ENCODE data around the gene SLC25A51. TPM values are rescaled to one million over a fixed set of nuclear protein-coding genes. Genes with fewer than 3 reads are reported as not detected.

SLC25A51 gene
- total RNA-seq, 1 donor from 2014 or later, result 39.6 TPM

GRCh38 chr9:37949576-37949975, 45.6 kb upstream of the SLC25A51 start:
- no peak overlapping the region for H3K27ac Mint-ChIP-seq (ENCODE audit: unreplicated experiment)
- Histone ChIP-seq H3K27ac (ENCODE audit: low read depth, low read length) (no peak overlapping the region), H3K27me3 (ENCODE audit: insufficient read depth, low read length) (no peaks in the 10 kb centered on the region), H2AFZ (ENCODE audit: low read depth, low read length) (no peak overlapping the region), H4K20me1 (ENCODE audit: insufficient read depth, low read length) (no peaks in the 10 kb centered on the region), H3K4me3 (ENCODE audit: insufficient read depth, low read depth, low read length) (no peak overlapping the region), H3K9ac (ENCODE audit: low read length) (no peak overlapping the region), H3K4me2 (ENCODE audit: low read length) (no peak overlapping the region), H3K36me3 (ENCODE audit: insufficient read depth, low read length) (peaks cover 12% of the 10 kb centered on the region), H3K79me2 (ENCODE audit: insufficient read depth, low read length) (peaks cover 16% of the 10 kb centered on the region), H3K9me3 (ENCODE audit: insufficient read depth, low read depth, low read length) (no peaks in the 10 kb centered on the region), H3K4me1 (ENCODE audit: insufficient read depth, low read length) (peaks cover 48% of the 10 kb centered on the region)
- no peak overlapping the region for H3K4me3 Mint-ChIP-seq (ENCODE audit: unreplicated experiment)
- FAIRE-seq, result no peak
- no peak for TF ChIP-seq EZH2 (IDR thresholded peaks at IDR 0.05; ENCODE audit: insufficient read depth, low read length)
- no peak for TF ChIP-seq CTCF (IDR thresholded peaks at IDR 0.05; ENCODE audit: insufficient read depth, low read depth, low read length)
- DNase-seq (ENCODE audit: low read depth), result no peak
- H3K9me3 Mint-ChIP-seq (ENCODE audit: unreplicated experiment), result no peaks in the 10 kb centered on the region
- peaks cover 50% of the 10 kb centered on the region for H3K36me3 Mint-ChIP-seq (ENCODE audit: low read depth, unreplicated experiment)
- H3K4me1 Mint-ChIP-seq (ENCODE audit: low read depth, unreplicated experiment), result peaks cover 82% of the 10 kb centered on the region
- H3K27me3 Mint-ChIP-seq (ENCODE audit: low read depth, unreplicated experiment), result no peaks in the 10 kb centered on the region

- TF ChIP-seq EZH2 (IDR thresholded peaks at IDR 0.05; ENCODE audit: insufficient read depth, low read length) (no peak), CTCF (IDR thresholded peaks at IDR 0.05; ENCODE audit: insufficient read depth, low read depth, low read length) (no peak)
Measured at GRCh38 chr9:37948417-37948980, 44.6 kb upstream of the SLC25A51 start.

GRCh38 chr9:37947977-37948376, 44.0 kb upstream of the SLC25A51 start:
- Mint-ChIP-seq H3K27ac (ENCODE audit: unreplicated experiment) (peak overlapping the region; percentile 58), H3K4me3 (ENCODE audit: unreplicated experiment) (peak overlapping the region; percentile 40), H3K27me3 (ENCODE audit: low read depth, unreplicated experiment) (no peaks in the 10 kb centered on the region), H3K9me3 (ENCODE audit: unreplicated experiment) (no peaks in the 10 kb centered on the region), H3K4me1 (ENCODE audit: low read depth, unreplicated experiment) (peaks cover 78% of the 10 kb centered on the region), H3K36me3 (ENCODE audit: low read depth, unreplicated experiment) (peaks cover 47% of the 10 kb centered on the region)
- no peaks in the 10 kb centered on the region for H3K27me3 ChIP-seq (ENCODE audit: insufficient read depth, low read length)
- H3K79me2 ChIP-seq (ENCODE audit: insufficient read depth, low read length), result peaks cover 11% of the 10 kb centered on the region
- H2AFZ ChIP-seq (ENCODE audit: low read depth, low read length), result no peak overlapping the region
- H3K4me2 ChIP-seq (ENCODE audit: low read length), result no peak overlapping the region
- no peaks in the 10 kb centered on the region for H3K9me3 ChIP-seq (ENCODE audit: insufficient read depth, low read depth, low read length)
- no peak for TF ChIP-seq EZH2 (IDR thresholded peaks at IDR 0.05; ENCODE audit: insufficient read depth, low read length)
- TF ChIP-seq CTCF (IDR thresholded peaks at IDR 0.05; ENCODE audit: insufficient read depth, low read depth, low read length), result no peak
- FAIRE-seq (no peak), DNase-seq (ENCODE audit: low read depth) (peak; percentile 62)
- no peak overlapping the region for H3K9ac ChIP-seq (ENCODE audit: low read length)
- no peak overlapping the region for H3K27ac ChIP-seq (ENCODE audit: low read depth, low read length)
- no peaks in the 10 kb centered on the region for H4K20me1 ChIP-seq (ENCODE audit: insufficient read depth, low read length)
- no peak overlapping the region for H3K4me3 ChIP-seq (ENCODE audit: insufficient read depth, low read depth, low read length)
- H3K36me3 ChIP-seq (ENCODE audit: insufficient read depth, low read length), result peaks cover 12% of the 10 kb centered on the region
- peaks cover 48% of the 10 kb centered on the region for H3K4me1 ChIP-seq (ENCODE audit: insufficient read depth, low read length)

More at GRCh38 chr9:37948417-37948980, 44.6 kb upstream of the SLC25A51 start:
- H3K4me3 Mint-ChIP-seq (ENCODE audit: unreplicated experiment), result peak overlapping the region; percentile 40
- Histone ChIP-seq H3K4me3 (ENCODE audit: insufficient read depth, low read depth, low read length) (no peak overlapping the region), H3K27ac (ENCODE audit: low read depth, low read length) (no peak overlapping the region), H4K20me1 (ENCODE audit: insufficient read depth, low read length) (no peaks in the 10 kb centered on the region), H3K9me3 (ENCODE audit: insufficient read depth, low read depth, low read length) (no peaks in the 10 kb centered on the region), H3K4me2 (ENCODE audit: low read length) (no peak overlapping the region), H3K4me1 (ENCODE audit: insufficient read depth, low read length) (peaks cover 48% of the 10 kb centered on the region), H3K36me3 (ENCODE audit: insufficient read depth, low read length) (peaks cover 12% of the 10 kb centered on the region), H2AFZ (ENCODE audit: low read depth, low read length) (no peak overlapping the region), H3K9ac (ENCODE audit: low read length) (no peak overlapping the region), H3K27me3 (ENCODE audit: insufficient read depth, low read length) (no peaks in the 10 kb centered on the region), H3K79me2 (ENCODE audit: insufficient read depth, low read length) (peaks cover 16% of the 10 kb centered on the region)
- peaks cover 78% of the 10 kb centered on the region for H3K4me1 Mint-ChIP-seq (ENCODE audit: low read depth, unreplicated experiment)
- DNase-seq (ENCODE audit: low read depth), result no peak
- peaks cover 50% of the 10 kb centered on the region for H3K36me3 Mint-ChIP-seq (ENCODE audit: low read depth, unreplicated experiment)
- peak overlapping the region; percentile 4 for H3K27ac Mint-ChIP-seq (ENCODE audit: unreplicated experiment)
- no peaks in the 10 kb centered on the region for H3K27me3 Mint-ChIP-seq (ENCODE audit: low read depth, unreplicated experiment)
- FAIRE-seq, result no peak
- H3K9me3 Mint-ChIP-seq (ENCODE audit: unreplicated experiment), result no peaks in the 10 kb centered on the region

Data from astrocyte (in vitro differentiated cells and primary cell).